NCI-H82 treated with DMSO at 0.1 percent for 48 hours (cell line): ENCODE results near the gene NOL4L.

Source experiments
- DNase-seq: peaks from one replicate; lab custom pipeline; 2025; ENCODE audit not compliant: unreplicated experiment; lab: John Stamatoyannopoulos, UW

The NOL4L gene

DNA sequence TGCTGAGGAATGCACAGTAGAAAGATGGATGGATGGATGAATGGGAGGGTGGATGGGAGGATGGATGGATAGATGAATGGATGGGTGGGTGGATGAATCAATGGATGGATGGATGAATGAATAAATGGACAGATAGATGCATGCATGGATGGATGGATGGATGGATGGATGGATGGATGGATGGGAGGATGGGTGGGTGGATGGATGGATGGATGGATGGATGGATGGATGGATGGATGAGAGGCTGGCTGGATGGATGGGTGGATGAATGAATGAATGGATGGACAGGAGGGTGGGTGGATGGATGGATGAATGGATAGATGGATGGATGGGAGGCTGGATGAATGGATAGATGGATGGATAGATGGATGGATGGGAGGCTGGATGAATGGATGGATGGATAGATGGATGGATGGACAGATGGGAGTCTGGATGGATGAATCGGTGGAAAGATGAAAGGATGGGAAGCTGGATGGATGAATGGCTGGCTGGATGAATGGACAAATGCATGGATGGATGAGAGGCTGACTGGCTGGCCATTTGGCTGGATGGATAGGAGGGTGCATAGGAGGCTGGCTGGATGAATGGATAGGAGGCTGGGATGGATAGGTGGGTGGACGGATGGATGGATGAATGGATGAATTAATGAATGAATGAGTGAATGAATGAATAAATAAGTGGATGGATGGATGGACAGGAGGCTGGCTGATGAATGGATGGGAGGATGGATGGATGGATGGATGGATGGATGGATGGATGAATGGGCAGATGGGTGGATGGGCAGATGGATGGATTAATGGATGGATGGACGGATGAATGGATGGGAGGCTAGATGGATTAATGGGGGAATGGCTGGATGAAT is 28.3 kb upstream of the NOL4L start:
- no peak for DNase-seq

DNA sequence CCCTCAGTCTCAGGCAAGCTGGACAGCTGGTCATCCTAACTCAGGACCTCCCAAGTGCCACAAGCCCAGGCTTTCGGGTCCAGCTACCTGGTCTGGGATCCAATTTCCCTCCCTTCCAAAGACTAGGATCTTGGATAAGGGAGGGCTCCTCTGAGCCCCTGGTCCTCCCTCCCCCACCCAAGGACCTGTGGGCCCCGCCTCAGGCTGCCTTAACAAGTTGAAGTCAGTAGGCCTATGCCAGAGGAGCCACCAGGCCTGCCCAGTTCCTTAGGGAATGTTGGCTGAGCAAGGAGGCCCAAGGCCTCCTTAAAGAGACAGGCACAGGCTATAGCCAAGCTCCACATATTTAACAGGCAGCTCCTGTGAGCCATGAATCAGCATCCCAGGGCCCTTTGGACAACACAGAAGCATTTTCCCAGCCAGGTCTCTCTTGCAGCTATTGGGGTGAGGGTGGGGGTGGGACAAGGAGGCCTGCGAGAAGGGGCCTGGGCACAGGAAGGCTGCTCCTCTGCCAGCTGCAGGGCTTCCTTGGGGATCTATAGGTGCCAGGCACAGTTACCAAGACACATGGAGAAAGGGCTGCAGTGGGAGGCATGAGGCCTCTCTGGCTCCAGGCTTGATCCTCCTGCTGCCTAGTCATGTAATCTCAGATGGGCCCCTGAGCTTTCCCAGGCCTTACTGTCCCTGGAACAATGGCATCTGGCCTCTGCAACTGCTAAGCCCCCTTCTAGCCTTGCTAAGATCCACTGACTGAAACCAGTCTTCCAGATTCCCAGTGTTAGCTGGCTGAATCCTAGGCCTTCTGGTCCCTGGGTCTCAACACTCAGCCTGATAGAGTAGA is 27.4 kb upstream of the NOL4L start:
- no peak for DNase-seq

DNA sequence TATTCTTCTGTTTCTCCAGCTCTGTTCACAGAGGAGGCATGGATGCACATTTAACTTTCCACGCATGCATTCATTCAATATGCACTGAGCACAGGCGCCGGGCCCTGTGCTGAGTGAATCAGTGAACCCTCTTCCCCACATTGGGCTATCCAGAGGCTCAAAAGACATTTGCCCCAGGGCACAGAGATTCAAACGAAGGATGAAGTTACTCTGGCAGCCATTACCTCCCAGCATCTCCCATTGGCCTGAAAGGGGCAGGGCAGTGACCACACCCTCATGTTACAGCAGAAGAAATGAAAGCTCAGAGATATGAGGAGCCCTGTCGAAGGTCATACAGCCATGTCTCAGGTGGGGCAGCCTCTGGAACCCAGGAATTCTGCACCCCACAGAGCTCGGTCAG is 26.7 kb upstream of the NOL4L start:
- DNase-seq: no peak

DNA sequence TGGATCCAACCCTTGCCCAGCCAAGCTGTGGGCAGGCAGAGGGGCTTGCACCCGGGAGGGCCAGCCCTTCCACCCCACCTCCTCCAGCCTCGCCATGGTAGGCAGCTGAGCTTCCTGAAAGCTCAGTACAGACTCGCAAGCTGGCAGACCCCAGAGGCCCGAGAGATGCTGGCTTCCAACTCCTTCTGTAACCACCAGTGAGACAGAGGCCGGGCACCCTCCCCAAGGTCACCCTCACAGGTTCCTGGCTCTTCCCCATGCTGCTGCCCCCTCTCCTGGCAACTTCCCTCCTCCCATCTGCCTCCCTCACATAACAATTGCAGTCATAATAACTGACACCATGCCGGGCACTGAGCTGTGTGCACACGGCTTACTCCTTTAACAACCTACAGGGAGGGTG is 26.2 kb upstream of the NOL4L start:
- no peak for DNase-seq

DNA sequence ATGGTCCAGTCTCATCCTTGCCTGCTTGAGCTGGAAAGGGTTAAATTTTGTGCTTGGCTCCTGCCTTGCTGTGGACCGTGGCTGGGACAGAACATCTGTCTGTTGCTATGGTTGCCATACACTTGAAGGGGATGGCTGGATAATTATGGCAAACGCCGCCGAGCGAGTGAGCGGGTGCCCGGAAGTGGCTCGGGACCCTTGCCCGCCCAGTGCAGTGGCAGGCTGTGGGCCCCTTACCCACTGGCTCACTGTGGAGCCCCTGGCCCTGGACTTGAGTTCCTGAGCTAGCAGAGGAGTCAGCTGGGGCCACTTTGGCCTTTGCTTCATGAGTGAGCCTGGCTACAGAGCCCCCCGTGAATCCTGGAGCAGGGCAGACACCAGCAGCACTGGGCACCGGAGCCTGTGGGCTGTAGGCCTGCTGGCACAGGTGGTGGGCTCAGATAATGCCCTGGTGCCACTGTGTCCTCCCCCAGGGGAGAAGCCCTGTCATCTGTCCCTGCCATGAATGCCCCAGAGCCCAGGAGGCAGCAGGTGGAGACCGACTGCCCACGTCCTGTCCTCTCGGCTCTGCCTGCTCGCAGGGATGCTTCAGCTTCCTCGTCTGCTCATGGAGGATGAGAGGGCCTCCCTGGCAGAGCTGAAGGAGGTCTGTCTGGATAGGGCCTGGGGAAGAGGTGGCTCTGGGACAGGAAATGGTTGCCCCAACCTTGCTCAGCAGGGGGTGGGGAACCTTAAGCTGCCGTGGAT is 25.5 kb upstream of the NOL4L start:
- DNase-seq: no peak

DNA sequence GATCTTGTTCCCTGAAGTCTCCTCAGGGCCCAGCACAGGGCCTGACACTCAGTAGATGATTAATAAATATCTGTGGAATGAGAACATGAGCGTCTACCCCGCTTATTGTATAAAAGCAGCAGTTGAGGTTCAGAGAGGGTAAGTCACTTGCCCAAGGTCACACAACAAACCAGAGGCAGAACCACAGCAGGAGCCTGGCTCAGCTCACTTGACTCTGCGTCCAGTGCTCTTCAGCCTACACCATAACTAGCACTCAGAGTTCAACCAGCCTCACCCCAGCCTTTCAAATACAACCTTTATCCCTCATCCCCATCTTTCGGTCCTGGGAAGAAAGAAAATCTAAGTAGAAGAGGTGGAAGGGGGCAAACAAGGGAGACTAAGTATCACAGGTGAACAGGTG is 24.9 kb upstream of the NOL4L start:
- DNase-seq: no peak

DNA sequence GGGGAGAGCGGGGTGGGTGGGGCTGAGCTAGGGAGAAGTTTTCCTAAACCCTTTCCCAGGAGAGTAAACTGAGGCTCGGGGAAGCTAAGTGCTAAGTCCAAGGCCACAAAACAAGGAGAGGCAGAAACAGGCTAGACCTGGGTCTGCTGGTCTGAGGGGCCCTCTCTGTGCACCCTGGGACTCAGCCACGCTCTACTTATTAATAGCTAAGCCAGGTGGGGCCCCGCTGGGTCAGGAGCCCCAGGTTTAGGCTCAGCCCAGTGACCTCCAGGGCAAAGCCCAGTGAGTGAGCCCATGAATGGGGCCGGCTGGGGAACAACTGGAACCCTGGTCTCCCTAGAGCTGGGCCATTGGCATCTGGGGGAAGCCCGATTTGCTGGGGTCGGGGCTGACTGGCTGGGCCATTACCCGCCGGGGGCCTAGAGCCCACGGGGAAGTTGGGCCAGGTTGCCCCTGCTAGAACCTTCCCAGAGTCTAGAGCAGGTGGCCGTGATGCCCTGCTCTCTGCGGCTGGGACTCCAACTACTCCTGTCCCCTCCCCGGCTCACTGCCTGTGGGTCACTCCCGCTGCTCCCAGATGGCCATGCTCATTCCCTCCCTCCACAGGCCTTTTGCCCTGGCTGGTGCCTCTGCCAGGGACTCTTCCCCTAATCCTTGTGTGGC is 24.1 kb upstream of the NOL4L start:
- DNase-seq: no peak

DNA sequence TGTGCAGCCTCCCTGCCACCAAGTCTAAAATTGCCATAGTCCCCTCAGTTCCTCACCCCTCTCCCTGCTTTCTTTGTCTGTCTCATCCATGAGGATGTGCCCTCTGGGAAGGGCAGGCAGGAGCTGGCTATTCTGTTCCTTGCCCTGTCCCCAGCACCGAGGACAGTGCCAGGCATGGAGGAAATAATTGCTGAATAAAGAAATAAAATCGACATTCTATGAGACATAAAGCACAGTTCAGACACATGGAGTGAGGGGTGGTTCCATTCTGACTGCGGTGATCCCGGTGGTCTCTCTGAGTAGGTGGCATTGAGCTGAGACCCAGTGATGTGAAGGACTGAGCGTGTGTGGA is 23.5 kb upstream of the NOL4L start:
- no peak for DNase-seq

DNA sequence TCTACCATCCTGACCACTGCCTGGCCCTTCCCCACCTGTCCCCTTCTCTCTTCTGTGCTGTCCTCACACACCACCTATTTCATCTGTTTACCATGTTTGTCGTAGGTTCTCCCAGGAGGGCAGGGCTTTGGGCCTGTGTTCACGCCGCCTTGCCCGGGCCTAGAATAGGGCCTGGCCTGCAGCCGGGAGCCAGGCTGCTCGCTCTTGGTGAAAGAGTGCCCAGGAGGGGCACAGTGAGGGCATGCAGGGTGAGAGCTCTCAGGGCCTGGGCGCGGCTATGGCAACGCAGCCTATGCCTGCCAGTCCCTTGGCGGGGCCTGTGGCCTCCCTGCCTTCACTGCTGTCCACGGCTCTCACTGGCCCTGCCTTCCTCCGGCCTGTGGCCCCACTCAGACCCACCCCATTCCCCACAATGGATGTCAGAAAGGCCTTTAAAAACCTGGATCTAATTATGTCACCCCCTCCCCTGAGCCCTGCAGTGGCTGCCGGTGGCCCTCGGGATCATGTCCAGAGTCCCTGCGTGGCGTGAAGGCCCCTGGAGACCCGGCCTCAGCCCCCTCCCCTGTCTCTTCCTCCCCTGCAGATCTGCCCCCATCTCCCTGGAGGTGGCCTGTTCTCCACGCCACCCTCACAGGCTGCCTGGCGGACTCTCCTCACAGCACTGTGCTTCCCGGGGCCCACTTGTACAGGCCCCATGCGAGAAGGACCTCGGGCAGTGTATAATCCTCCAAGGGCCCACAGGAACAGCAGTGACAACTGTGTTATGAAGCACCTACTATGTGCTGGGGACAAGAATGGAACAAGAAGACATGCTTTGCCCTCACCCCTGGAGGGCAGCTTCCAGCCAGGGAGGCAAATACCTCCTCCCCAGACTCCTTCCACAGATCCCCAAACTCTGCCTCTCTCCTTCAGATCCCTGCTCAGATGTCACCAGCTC is 22.9 kb upstream of the NOL4L start:
- DNase-seq: no peak

DNA sequence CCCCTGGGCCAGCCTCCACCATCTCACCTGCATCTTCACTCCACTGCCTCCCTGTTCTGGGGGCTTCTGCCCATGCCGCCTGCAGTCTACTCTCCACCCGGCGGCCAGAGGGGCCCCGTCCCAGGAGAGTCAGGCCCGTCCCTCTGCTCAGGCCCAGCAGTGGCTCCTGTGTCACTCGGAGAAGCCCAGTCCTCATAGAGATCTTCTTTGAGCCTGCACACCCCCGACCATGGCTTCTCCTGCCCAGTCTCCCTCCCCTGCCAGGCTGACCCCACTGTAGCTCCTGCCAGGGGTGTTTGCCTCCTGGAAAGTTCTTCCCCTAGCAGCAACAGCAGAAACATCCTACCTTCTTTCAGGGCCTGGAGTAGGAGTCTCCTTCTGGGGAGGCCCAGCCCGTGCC is 22.2 kb upstream of the NOL4L start:
- no peak for DNase-seq

DNA sequence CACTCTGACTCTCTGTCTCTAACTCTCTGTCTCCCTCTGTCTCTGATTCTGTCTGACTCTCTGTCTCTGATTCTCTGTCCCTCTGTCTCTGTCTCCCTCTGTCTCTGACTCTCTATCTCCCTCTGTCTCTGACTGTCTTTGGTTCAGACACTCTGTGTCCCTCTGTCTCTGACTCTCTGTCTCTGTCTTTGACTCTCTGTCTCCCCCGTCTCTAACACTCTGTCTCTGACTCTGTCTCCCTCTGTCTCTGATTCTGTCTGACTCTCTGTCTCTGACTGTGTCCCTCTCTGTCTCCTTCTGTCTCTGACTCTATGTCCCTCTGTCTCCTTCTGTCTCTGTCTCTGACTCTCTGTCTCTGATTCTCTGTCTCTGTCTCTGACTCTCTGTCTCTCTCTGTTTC is 21.7 kb upstream of the NOL4L start:
- no peak for DNase-seq

DNA sequence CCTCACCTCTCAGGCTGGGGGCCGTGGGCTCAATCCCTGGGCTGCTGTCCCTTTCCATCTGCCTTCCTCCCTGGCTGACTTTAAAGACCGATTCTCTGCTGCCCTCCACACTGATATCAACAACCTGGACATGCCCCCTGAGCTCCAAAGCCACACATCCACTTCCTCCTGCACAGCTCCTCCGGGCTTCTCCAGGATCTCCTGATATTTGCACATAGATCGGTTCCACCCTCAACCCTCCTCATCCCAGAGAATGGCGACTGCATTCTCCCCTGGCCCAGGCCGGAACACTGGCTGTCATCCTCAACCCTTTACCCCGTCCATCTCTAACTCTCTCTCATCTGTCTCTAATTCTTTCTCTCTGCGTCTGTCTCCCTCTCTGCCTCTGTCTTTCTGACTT is 21.0 kb upstream of the NOL4L start:
- no peak for DNase-seq

DNA sequence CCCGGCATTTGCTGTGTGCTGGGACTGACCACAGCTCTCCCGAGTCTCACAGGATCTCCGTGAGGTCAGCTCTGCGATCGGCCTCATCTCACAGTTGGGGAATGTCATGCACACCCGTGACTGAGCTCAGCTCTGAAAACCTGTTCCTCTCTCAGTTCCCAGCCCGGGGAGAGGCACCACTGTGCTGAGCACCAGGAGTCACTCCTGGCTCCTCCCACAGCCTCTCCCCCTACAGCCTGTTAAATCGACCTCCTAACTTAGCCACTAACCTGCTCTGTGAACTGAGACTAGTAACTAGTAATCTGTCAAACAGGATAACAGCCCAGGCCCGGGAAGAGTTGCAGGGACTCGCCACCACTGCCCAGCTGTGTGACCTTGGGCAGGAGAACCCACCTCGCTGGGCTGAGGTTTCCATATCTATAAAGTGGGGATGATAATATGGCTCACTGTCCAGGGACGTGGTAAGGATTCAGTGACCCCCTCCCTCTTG is 20.1 kb upstream of the NOL4L start:
- DNase-seq: no peak

DNA sequence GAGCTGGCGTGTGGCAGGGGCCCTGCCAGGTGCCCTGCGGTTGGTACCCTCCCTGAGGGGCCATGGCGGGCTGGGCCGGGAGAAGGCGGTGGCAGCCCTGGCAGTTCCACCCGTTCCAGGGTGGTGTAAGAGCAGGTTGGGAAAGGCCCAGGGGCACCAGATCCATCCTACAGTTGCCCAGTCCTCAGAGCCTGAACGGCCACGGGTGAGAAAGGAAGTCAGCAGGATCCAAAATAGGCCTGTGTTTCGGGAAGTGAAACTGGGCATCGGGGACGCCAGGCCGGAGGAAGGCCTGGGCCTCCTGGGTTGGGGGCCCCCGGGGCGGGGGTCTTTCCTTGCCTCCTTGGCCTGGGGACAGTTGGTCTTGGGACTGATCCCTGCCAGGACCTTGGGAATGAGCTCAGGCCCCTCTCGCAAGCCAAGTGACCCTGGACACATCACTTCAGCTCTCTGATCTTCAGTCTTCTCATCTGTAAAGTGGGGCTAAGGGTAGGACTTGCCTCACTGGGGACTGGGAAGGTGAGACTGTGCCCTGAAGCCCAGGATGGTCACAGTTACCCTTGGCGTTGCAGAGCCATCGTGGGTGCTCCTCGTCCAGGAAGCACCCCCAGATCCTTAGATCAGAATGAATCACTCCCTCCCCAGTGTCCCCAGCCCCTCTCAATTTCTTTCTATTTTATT is 18.1 kb upstream of the NOL4L start:
- no peak for DNase-seq

DNA sequence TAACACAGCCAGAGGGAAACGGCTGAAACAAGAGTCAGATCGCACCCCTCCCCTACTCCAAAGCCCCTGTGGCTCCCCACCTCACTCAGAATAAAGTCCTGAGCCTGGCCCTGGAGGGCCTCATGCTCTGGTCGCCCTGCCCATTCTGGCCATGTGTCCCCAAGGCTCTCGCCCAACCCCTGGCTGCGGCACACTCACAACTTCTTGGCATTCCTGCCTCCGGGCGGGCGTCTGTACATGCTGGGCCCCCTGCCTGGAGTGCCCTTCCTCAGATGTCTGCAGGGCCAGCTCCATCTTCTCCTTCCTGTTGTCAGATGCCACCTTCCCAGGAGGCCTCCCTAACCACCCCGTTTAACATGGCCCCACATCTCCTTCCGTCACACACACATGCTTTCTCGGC is 17.1 kb upstream of the NOL4L start:
- no peak for DNase-seq

DNA sequence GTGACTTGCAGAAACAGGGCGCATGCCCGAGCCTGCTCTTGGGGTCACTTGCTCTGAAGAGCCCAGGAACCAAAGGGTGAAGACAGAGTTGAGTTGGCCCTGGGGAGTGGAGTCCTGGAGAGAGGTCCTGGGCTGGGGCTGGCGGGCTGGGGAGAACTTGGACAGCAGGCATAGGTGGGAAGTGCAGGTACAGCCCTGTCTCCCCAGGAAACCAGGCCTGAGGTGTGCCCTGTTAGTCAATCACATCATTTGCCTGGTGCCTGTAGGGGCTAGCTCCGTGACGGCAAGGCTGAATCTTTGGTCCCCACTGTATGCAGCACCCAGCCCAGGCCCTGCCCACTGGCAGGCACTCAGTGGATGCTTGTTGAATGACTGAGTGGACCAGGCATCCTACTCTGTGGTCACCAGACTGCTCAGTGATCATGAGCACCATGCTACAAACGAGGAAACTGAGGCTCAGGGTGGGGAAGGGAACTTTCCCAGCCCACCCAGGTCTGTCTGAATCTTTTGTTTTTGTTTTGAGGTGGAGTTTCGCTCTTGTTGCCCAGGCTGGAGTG is 15.6 kb upstream of the NOL4L start:
- DNase-seq: no peak

DNA sequence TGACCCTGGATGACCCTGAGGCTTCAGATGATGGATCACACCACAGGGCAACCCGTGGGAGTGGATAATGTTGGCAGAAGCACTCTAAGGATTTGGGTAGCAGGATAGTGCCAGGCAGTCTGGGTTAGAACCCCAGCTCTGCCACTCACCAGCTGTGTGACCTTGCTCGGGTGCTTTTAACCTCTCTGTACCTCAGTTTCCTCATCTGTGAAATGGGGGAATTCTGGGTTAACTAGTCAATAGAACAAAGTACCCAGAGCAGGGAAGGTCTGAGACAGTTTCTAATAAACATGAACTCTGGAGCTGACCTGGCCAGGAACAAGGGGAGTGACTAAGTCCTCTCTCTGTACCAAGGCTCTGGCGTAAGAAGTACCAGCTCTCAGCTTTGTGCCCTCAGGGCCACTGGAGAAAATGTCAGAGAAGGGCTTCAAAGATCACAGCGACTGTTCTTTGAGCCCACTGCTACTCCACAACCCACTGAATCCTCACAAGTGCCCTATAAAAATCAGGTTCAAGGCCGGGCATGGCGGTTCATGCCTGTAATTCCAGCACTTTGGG is 14.7 kb upstream of the NOL4L start:
- no peak for DNase-seq

DNA sequence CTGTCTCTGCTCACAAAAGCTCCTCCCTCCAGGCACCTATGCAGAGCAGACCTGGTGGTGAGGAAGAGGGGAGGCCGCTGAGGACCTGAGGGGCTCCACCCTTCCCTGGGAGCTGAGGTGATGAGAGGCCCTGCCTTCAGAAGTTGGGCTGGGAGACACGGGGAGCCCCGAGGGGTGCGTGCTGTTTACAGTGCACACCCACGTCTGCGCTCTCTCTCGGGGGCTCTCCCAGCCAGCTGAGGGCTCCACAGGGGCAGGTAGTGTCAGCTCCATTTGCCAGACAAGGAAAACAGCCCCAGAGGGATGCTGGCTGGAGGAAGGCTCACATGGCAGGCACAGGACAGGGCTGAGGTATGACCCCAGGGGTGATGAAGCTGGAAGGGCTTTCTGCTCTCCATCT is 13.5 kb upstream of the NOL4L start:
- no peak for DNase-seq

DNA sequence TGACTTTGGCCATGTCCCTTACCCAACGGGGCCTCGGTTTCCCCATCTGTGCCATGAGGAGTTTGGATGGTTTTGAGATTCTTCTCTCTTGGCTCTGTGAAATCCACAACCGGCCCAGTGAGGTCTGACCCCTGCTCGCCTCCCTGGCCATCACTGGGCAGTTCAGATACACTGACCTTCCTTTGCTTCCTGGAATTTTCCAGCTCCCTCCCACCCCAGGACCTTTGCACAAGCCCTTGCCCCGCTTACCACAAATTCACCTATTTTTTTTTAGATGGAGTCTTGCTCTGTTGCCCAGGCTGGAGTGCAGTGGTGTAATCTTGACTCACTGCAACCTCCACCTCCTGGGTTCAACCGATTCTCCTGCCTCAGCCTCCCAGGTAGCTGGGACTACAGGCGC is 12.6 kb upstream of the NOL4L start:
- DNase-seq: no peak
